Neural cell (in vitro differentiated cells): ENCODE measurements around the gene FAM168B. TPM values are rescaled to one million over a fixed set of nuclear protein-coding genes. Genes with fewer than 3 reads are reported as not detected.

Experiments
- H2AFZ ChIP-seq: fragments of 200-600, 300-800 bp; sonication (generic), shearing (Covaris generic); 2 replicates; pipeline ENCODE4 v1.6.0; 2014; ENCODE audit warnings: low read depth, mild to moderate bottlenecking, antibody characterized with exemption, low read length, moderate library complexity
- H3F3A ChIP-seq: fragments of 200-600 bp; shearing (Covaris generic); 2 replicates; pipeline ENCODE4 v1.6.1; 2016; ENCODE audit warnings: mild to moderate bottlenecking, moderate library complexity, mixed read lengths, antibody characterized with exemption, low read length; ENCODE audit not compliant: insufficient read depth, poor library complexity, severe bottlenecking
- H3K27ac ChIP-seq: fragments of 200-600, 300-800 bp; sonication (generic), shearing (Covaris generic); 2 replicates; pipeline ENCODE4 v1.5.1; 2014; ENCODE audit warnings: mild to moderate bottlenecking, low read length, moderate library complexity
- H3K27me3 ChIP-seq: fragments of 300-800, 200-600 bp; sonication (generic), shearing (Covaris generic); 2 replicates; pipeline ENCODE4 v1.6.0; 2014; ENCODE audit warnings: mild to moderate bottlenecking, low read depth, low read length, moderate library complexity; ENCODE audit not compliant: insufficient read depth
- H3K36me3 ChIP-seq: fragments of 300-800, 200-600 bp; sonication (generic), shearing (Covaris generic); 2 replicates; pipeline ENCODE4 v1.5.1; 2014; ENCODE audit warnings: mild to moderate bottlenecking, antibody characterized with exemption, low read length, moderate library complexity; ENCODE audit not compliant: insufficient read depth
- H3K4me2 ChIP-seq: fragments of 300-800, 200-600 bp; sonication (generic), shearing (Covaris generic); 2 replicates; pipeline ENCODE4 v1.6.0; 2014; ENCODE audit warnings: mild to moderate bottlenecking, low read length
- H3K4me3 ChIP-seq: fragments of 300-800, 200-600 bp; sonication (generic), shearing (Covaris generic); 2 replicates; pipeline ENCODE4 v1.5.1; 2014; ENCODE audit warnings: mild to moderate bottlenecking, low read length, moderate library complexity
- H3K79me2 ChIP-seq: fragments of 200-600 bp; shearing (Covaris generic); replicated peaks from 2 replicates; pipeline ENCODE4 v1.6.0; 2014; ENCODE audit warnings: mild to moderate bottlenecking, low read length, moderate library complexity; ENCODE audit not compliant: insufficient read depth
- H3K9ac ChIP-seq: fragments of 300-800, 200-600 bp; sonication (generic), shearing (Covaris generic); 2 replicates; pipeline ENCODE4 v1.6.1; 2016; ENCODE audit warnings: mild to moderate bottlenecking, low read length, mixed read lengths
- H3K9me2 ChIP-seq: fragments of 200-600 bp; shearing (Covaris generic); 2 replicates; pipeline ENCODE4 v1.6.1; 2016; ENCODE audit warnings: mild to moderate bottlenecking, low read length, mixed read lengths; ENCODE audit not compliant: insufficient read depth
- H3K9me3 ChIP-seq: fragments of 200-600, 300-800 bp; sonication (generic), shearing (Covaris generic); 2 replicates; pipeline ENCODE4 v1.6.1; 2016; ENCODE audit warnings: mild to moderate bottlenecking, mixed run types, low read length, moderate library complexity, mixed read lengths
- H4K20me1 ChIP-seq: fragments of 200-600 bp; shearing (Covaris generic); 2 replicates; pipeline ENCODE4 v1.6.1; 2016; ENCODE audit warnings: mild to moderate bottlenecking, mixed run types; ENCODE audit not compliant: insufficient read depth
- CTCF ChIP-seq: fragments of 450-650 bp; IDR thresholded peaks from 2 replicates; pipeline ENCODE4 v1.5.1; 2014; ENCODE audit warnings: antibody characterized with exemption, mild to moderate bottlenecking, moderate library complexity; ENCODE audit not compliant: poor library complexity, severe bottlenecking
- EP300 ChIP-seq: fragments of 450-650 bp; conservative IDR thresholded peaks from 2 replicates; pipeline ENCODE4 v1.6.1; 2014; ENCODE audit warnings: antibody characterized with exemption, mild to moderate bottlenecking, moderate library complexity; ENCODE audit not compliant: poor library complexity, severe bottlenecking
- EZH2 ChIP-seq: fragments of 200-600, 300-800 bp; shearing (Covaris generic), sonication (generic); IDR thresholded peaks from 2 replicates; pipeline ENCODE4 v1.6.1; 2014; ENCODE audit warnings: antibody characterized with exemption, low read length, borderline replicate concordance, mild to moderate bottlenecking; ENCODE audit not compliant: insufficient read depth, poor library complexity, severe bottlenecking
- MXI1 ChIP-seq: fragments of 450-650 bp; conservative IDR thresholded peaks from 2 replicates; pipeline ENCODE4 v1.6.1; 2014; ENCODE audit warnings: antibody characterized with exemption, mild to moderate bottlenecking; ENCODE audit not compliant: poor library complexity, severe bottlenecking
- POLR2AphosphoS5 ChIP-seq: IDR thresholded peaks from 2 replicates; pipeline ENCODE4 v1.6.1; 2012
- RAD21 ChIP-seq: fragments of 450-650 bp; conservative IDR thresholded peaks from 2 replicates; pipeline ENCODE4 v1.6.1; 2014; ENCODE audit warnings: antibody characterized with exemption, mild to moderate bottlenecking, moderate library complexity
- REST ChIP-seq: IDR thresholded peaks from 2 replicates; pipeline ENCODE4 v1.6.1; 2012; ENCODE audit warnings: borderline replicate concordance
- SMC3 ChIP-seq: fragments of 450-650 bp; conservative IDR thresholded peaks from 2 replicates; pipeline ENCODE4 v1.6.1; 2014; ENCODE audit warnings: antibody characterized with exemption, mild to moderate bottlenecking, moderate library complexity; ENCODE audit not compliant: poor library complexity
- TAF1 ChIP-seq: IDR thresholded peaks from 2 replicates; pipeline ENCODE4 v1.6.1; 2012; ENCODE audit warnings: low read depth
- polyA plus RNA-seq: library from polyadenylated mRNA; depleted of rRNA; stranded (reverse); fragments of >200 nt; gene quantifications from 2 replicates; pipeline ENCODE4 v1.2.3, GENCODE V29; 2014

The FAM168B gene
- polyA plus RNA-seq, 1 donor from 2014 or later: 162 TPM

- H3K4me2 ChIP-seq: no peak overlapping the region
- TF ChIP-seq TAF1: no peak
- no peak for TF ChIP-seq POLR2AphosphoS5
- TF ChIP-seq CTCF: no peak
- TF ChIP-seq EP300: no peak
- TF ChIP-seq RAD21: no peak
- no peak for TF ChIP-seq MXI1
- TF ChIP-seq EZH2: no peak
- no peak for TF ChIP-seq SMC3
- no peak for TF ChIP-seq REST
- no peaks in the 10 kb centered on the region for H3K9me3 ChIP-seq
- no peak overlapping the region for H3K9ac ChIP-seq
- H3K4me3 ChIP-seq: no peak overlapping the region
- H3K79me2 ChIP-seq: no peaks in the 10 kb centered on the region
- H3K27ac ChIP-seq: no peak overlapping the region
- peaks cover 6% of the 10 kb centered on the region for H3K36me3 ChIP-seq
- H2AFZ ChIP-seq: no peak overlapping the region
- no peaks in the 10 kb centered on the region for H4K20me1 ChIP-seq
- H3F3A ChIP-seq: no peaks in the 10 kb centered on the region
- no peaks in the 10 kb centered on the region for H3K9me2 ChIP-seq
- no peaks in the 10 kb centered on the region for H3K27me3 ChIP-seq
Measured at GRCh38 chr2:131046918-131047652, 46.2 kb downstream of the FAM168B start.

- Histone ChIP-seq H3K36me3 (peaks cover 6% of the 10 kb centered on the region), H4K20me1 (no peaks in the 10 kb centered on the region), H3K27ac (no peak overlapping the region), H3K9me2 (no peaks in the 10 kb centered on the region), H3F3A (no peaks in the 10 kb centered on the region), H2AFZ (no peak overlapping the region), H3K4me2 (no peak overlapping the region), H3K9me3 (no peaks in the 10 kb centered on the region), H3K9ac (no peak overlapping the region), H3K4me3 (no peak overlapping the region), H3K27me3 (no peaks in the 10 kb centered on the region), H3K79me2 (no peaks in the 10 kb centered on the region)
- TF ChIP-seq REST (no peak), SMC3 (no peak), EZH2 (no peak)
Measured at GRCh38 chr2:131046028-131046917, 47.0 kb downstream of the FAM168B start.
